ENCODE measurements around the gene DSC3. TPM values are rescaled to one million over a fixed set of nuclear protein-coding genes. Genes with fewer than 3 reads are reported as not detected.

Gene DSC3
- total RNA-seq, 4 donors from 2014 or later = 1.1 TPM; not detected in 3

DNA sequence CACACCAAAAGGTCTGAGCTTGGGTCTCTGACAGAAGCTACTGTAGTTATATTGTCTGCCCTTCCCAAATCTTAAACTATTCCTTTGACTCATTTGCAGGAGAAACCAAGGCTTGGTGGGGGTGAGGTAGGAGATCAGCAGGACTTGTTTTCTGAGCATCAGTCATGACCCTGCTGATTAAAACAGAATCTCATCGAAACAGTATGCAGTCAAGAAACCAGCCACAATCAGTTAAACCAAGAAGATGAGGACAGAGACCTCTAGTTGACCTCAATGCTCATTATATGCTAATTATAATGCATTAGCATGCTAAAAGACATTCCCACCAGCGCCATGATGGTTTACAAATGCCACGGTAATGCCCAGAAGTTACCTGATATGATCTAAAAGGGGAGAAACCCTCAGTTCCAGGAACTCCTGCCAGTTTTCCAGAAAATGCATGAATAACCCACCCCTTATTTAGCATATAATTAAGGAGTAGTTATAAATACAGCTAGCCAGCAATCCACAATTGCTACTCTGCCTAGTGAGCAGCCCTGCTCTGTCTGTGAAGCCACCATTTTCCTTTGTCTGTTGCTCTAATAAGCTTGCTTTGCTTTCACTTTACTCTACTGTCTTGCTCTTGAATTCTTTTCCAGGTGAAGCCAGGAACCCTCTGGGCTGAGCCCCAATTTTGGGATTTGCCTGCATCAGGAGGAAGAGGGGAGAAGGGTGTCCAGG lies 26.7 kb downstream of the DSC3 start:
- TF ChIP-seq, protein P1, sequence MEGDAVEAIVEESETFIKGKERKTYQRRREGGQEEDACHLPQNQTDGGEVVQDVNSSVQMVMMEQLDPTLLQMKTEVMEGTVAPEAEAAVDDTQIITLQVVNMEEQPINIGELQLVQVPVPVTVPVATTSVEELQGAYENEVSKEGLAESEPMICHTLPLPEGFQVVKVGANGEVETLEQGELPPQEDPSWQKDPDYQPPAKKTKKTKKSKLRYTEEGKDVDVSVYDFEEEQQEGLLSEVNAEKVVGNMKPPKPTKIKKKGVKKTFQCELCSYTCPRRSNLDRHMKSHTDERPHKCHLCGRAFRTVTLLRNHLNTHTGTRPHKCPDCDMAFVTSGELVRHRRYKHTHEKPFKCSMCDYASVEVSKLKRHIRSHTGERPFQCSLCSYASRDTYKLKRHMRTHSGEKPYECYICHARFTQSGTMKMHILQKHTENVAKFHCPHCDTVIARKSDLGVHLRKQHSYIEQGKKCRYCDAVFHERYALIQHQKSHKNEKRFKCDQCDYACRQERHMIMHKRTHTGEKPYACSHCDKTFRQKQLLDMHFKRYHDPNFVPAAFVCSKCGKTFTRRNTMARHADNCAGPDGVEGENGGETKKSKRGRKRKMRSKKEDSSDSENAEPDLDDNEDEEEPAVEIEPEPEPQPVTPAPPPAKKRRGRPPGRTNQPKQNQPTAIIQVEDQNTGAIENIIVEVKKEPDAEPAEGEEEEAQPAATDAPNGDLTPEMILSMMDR (IDR thresholded peaks at IDR 0.05; ENCODE audit: low read depth) = no peak

DNA sequence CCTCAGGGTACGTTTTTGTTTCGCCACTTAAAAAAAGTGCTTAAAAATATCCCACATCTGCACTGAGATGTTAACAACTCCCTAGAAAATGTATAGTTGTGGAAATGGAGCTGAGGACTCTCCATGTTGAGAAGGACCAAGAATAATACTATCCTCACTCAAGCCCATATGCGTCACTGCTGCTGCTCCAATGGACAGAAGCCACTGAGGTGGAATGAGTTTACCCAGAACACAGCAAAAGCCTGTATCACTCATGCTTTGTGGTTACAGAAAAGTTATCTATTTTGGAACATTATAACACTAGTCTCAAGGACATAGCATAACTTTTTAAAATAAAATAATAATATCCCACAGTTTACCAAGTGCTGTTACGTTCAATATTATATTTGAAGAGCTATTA lies 31.9 kb downstream of the DSC3 start:
- TF ChIP-seq, protein P1 (IDR thresholded peaks at IDR 0.05; ENCODE audit: low read depth) = no peak

DNA sequence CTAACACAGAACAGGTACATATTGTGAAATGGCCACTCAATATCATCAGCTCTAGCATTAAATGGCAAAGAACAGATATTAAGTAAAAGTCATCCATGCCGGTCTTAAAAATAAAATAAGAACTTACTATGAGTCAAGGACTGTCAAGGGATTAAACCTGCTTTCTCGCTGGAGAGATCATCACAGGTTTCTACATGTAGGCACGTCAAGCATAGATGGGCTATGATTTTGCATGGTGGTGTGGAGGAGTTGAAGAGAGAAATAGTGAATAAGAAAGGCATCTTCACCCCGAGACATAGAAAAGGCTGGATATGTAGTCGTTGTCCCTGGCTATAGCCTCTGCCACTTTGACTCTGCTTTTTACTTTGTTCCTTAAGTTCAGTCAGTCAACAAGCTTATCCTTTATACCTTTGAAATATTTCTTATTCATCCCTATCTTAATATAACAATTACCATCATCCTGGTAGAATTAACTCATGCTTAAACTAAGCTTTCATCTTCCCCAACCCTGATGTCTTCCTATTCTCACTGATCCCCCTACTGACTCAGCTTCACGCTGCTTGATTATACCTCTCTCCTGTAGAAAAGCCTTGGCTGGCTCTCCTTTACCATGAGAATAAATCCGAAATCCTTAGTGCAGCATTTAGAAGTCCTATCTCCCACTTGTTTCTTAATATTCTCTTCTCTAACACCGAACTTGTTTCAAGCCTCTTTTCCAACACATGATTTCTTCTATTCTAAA lies 42.5 kb downstream of the DSC3 start:
- TF ChIP-seq, protein P1 (IDR thresholded peaks at IDR 0.05; ENCODE audit: low read depth) = no peak

DNA sequence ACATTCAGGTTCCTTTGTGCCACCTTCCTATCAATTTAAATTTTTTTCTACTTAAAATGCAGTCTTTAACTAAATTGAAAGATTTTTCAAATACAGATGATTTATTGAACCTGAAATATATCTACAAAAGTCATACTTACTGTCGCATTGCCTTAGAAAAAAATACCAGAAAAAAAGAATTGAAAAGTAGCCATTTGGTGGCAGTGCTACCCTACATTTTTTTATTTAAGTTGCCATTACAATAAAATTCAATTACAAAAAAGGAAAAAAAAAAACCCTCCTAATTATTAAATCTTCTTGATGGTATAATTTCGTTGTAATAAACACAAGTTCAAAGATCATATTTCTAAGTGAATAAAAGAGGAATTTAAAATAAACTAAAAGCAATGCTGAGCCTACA lies 43.4 kb downstream of the DSC3 start:
- TF ChIP-seq, protein P1 (IDR thresholded peaks at IDR 0.05; ENCODE audit: low read depth) = no peak

DNA sequence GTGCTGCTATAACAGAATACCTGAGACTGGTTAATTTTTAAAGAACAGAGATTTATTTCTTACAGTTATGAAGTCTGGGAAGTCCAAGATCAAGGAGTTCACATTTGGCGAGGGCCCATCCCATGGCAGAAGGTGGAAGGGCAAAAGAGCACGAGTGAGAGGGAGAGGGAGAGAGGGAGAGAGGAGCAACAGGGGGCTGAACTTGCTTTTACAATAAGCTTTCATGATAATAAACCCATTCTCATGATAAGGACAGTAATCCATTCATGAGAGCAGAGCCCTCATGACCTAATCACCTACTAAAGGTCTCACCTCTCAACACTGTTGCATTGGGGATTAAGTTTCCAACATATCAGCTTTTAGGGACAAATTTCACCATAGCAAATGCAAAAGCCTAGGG lies 45.3 kb downstream of the DSC3 start:
- TF ChIP-seq, protein P1 (IDR thresholded peaks at IDR 0.05; ENCODE audit: low read depth) = no peak

DNA sequence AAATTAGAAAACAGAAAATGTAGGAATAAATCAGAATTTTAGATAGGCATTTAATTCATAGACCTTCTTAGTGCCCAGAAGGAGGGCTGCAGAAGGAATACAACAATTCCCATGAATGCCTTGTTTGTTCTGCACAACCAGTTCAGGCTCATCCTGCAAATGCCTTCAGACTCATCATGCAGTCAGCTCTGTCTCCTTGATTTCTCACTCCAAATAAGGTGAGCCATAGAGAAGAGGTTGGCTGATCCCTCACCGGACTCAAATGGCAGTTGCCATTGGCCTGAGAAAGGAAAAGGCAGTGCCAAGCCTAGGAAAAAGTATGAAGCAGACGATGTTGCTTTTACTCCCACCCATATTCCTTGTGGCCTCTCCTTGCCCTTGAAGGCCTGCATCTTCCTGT lies 50.3 kb downstream of the DSC3 start:
- TF ChIP-seq, protein P1 (IDR thresholded peaks at IDR 0.05; ENCODE audit: low read depth) = no peak

DNA sequence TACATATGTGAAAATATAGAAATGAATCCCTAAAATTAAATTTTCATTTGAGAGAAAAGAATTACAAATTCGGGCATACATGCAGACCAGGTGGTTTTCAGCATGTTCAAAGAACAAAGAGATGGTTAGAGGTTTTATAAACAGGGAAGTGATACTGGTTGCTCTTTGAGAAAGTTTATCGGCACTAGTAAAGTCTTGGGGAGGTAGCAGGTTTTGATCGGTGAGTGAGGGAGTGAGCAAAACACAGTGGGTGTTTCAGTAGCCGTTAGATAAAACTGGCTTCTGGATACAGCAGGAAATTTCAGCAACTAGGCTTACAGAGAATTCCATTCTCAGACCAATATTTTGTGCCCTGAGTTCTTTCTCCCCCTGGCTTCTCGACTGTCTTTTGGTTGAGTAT lies 51.1 kb downstream of the DSC3 start:
- TF ChIP-seq, protein P1 (IDR thresholded peaks at IDR 0.05; ENCODE audit: low read depth) = no peak
